Stimulated activated CD8-positive, alpha-beta memory T cell treated with anti-CD3 and anti-CD28 coated beads, Interleukin-15, amount 100 ng/mL, for 24 hours (primary cell): ENCODE data around the gene SLC35A3.
A peak's percentile ranks its signal among the peaks of the same experiment; 100 is the strongest.
"Not testable (repeated sequence)": the region's sequence is repeated elsewhere in the genome, so short reads cannot be mapped to it uniquely, and the experiment has no call there.

Experiments used
- DNase-seq: peaks from one replicate; pipeline ENCODE4 v3.0.0-alpha.2; 2020; ENCODE audit warnings: low read depth

SLC35A3 gene

GRCh38 chr1:100036718-100037655, 67.2 kb downstream of the SLC35A3 start:
- DNase-seq, result no peak

DNA sequence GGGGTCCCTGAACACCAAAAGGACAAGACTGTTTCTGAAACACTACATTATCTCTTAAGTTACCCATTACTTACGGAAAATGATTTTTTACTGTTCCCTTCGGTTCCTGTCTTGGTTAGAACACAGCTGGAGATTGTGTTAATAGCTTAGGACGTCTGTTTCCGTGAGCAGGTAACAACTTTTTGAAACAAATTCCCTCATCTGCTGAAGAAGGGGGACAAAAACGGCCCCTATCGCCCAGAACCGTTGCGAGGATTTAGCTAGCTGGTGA, 67.8 kb downstream of the SLC35A3 start:
- no peak for DNase-seq

DNA sequence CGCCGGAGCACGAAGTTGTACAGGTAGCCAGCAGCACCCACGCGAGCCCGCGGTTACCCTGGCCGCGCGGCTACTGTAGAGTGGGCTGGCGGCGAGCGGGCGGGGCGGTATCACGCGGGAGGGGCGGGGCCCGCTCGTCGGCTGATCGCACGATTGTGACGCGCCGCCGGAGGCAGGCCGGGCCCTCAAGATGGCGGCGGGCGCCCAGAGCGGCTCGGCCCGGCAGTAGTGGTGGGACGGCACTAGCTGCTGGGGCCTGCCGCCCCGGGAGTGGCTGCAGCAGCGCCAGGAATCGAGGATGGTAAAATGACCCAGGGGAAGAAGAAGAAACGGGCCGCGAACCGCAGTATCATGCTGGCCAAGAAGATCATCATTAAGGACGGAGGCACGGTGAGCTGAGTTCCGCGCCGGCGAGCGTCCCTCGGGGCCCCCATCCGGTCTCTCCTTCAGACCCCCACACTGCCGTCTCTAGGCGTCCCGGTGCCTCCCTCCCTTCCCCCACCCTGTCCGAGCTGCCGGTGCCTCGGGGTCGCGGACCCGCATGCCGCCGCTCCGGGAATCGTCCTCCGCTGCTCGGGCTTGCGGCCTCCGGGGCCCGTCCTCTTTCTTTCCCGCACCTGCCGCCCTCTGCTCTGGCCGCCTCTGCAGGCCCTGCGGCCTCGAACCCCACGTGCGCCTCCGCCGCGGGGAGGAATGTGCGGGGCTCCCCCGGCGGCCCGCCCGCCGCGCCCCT, 68.3 kb downstream of the SLC35A3 start:
- DNase-seq, result peak; percentile 81

- DNase-seq, result peak; percentile 29
These were observed 69.0 kb downstream of the SLC35A3 start for GRCh38 chr1:100038660-100039287.

GRCh38 chr1:100039591-100039990, 69.8 kb downstream of the SLC35A3 start:
- DNase-seq, result no peak

DNA sequence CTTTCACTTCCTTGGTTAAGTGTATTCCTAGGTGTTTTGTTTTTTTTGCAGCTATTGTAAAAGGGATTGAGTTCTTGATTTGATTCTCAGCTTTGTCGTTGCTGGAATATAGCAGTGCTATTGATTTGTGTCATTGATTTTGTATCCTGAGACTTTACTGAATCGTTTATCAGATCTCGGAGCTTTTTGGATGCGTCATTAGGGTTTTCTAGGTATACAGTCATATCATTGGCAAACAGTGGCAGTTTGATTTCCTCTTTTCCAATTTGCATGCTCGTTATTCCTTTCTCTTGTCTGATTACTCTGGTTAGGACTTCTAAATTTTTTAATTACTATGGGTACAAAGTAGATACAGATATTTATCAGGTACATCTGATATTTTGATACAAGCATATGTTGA, 75.4 kb downstream of the SLC35A3 start:
- DNase-seq, result no peak

- not testable (repeated sequence) for DNase-seq
These were observed 77.5 kb downstream of the SLC35A3 start for GRCh38 chr1:100047235-100047708.

DNA sequence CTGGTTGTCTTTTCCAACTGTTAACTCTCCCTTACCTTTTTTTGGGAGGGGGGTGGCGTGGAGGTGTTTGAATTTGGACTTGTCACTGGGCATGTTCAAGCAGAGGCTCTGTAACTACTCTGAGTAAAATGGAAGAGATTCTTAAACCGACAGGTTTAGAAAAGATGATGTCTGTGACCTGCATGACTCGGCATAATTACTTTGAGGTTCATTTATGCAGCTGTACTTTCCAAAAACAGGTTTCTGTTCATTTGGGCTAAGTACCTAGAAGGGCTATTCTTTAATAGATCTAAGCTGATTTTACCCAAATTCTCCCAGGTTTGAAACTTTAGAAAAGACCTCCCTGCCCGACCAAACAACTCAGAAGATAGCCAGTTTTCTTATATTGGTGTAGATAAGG, 80.3 kb downstream of the SLC35A3 start:
- DNase-seq, result no peak

GRCh38 chr1:100051401-100051800, 81.6 kb downstream of the SLC35A3 start:
- no peak for DNase-seq

DNA sequence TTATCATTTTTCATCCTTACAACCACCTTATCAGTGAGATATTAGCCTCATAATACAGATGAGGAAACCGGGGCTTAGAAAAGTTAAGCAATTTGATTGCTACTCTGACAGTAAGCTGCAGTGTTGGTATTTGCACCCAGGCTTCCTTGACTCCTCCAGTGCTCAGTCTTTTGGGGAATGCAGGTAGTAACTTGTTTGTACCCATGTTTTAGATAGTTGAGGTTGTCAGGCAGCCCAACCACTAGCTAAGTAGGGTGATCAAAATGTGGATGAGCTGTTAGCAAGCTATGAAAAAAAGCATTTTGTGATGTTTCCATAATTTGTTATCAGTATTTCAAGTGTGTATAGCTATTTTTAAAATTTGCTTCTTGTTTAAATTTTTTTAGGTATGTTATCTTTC, 82.1 kb downstream of the SLC35A3 start:
- no peak for DNase-seq

GRCh38 chr1:100053119-100053518, 83.3 kb downstream of the SLC35A3 start:
- no peak for DNase-seq

GRCh38 chr1:100053727-100054126, 83.9 kb downstream of the SLC35A3 start:
- no peak for DNase-seq

DNA sequence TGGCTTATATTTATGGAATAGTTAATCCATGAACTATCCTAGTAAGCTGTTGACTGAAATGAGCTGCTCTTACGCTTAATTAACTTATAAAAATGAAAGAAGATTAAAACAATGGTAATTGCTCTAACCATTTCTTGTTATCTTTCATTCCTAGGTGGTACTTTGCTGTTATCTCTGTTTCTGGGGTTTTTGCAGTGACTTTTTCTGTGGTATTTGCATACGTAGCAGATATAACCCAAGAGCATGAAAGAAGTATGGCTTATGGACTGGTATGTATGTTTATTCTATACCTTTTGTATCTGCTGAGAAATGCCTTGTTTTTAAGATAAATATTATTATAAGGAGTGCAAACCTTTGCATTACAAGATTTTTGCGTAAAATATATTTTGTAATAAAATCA, 91.9 kb downstream of the SLC35A3 start:
- DNase-seq, result no peak

- no peak for DNase-seq
These were observed 95.6 kb downstream of the SLC35A3 start for GRCh38 chr1:100065183-100065968.

- DNase-seq, result no peak
These were observed 96.1 kb downstream of the SLC35A3 start for GRCh38 chr1:100065969-100066227.

- no peak for DNase-seq
These were observed 100.6 kb downstream of the SLC35A3 start for GRCh38 chr1:100070201-100070939.

- DNase-seq, result no peak
These were observed 103.7 kb downstream of the SLC35A3 start for GRCh38 chr1:100073531-100073930.

- no peak for DNase-seq
These were observed 105.0 kb downstream of the SLC35A3 start for GRCh38 chr1:100074604-100075395.

- no peak for DNase-seq
These were observed 106.0 kb downstream of the SLC35A3 start for GRCh38 chr1:100075773-100076172.

DNA sequence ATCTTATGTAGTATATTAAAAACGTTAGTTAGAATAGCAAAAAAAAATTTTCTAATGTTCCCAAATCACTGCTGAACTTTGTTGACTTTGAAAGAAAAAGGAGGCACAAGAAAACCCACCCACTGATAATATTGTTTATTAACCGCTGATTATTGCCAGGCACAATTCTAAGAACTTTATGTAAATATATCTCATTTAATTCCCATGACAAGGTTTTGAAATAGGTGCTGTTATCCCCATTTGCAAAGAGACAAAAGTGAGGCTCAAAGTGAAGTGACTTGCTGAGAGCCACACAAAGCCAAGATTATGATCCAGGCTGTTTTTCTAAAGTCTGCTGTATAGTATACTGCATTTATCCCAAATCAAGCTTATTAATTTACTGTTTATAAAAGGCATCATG, 106.5 kb downstream of the SLC35A3 start:
- DNase-seq, result no peak

GRCh38 chr1:100076744-100077143, 106.9 kb downstream of the SLC35A3 start:
- DNase-seq, result no peak
